GM12872 (cell line): ENCODE data around the gene TTLL10.

Experiments
- CTCF ChIP-seq: IDR thresholded peaks from 3 replicates; pipeline ENCODE4 v1.5.1; 2011; ENCODE audit warnings: low read depth, mild to moderate bottlenecking, low read length, moderate library complexity; ENCODE audit not compliant: insufficient read depth

TTLL10 gene

GRCh38 chr1:1167841-1168450, 5.7 kb upstream of the TTLL10 start:
- TF ChIP-seq CTCF, result no peak

GRCh38 chr1:1168451-1169411, 4.9 kb upstream of the TTLL10 start:
- TF ChIP-seq CTCF, result no peak

- TF ChIP-seq CTCF, result no peak
Observed at GRCh38 chr1:1169429-1170214, 4.1 kb upstream of the TTLL10 start.

- TF ChIP-seq CTCF, result no peak
Observed at GRCh38 chr1:1170215-1171091, 3.2 kb upstream of the TTLL10 start.

GRCh38 chr1:1171161-1171545, 2.5 kb upstream of the TTLL10 start:
- TF ChIP-seq CTCF, result no peak

GRCh38 chr1:1171546-1172340, 1.9 kb upstream of the TTLL10 start:
- TF ChIP-seq CTCF, result no peak
